ENCODE results near the gene NMNAT3. TPM values are rescaled to one million over a fixed set of nuclear protein-coding genes. Genes with fewer than 3 reads are reported as not detected.
A peak's percentile ranks its signal among the peaks of the same experiment; 100 is the strongest.
"Not testable (repeated sequence)": the region's sequence is repeated elsewhere in the genome, so short reads cannot be mapped to it uniquely, and the experiment has no call there.

Gene NMNAT3
- total RNA-seq, 6 donors from 2014 or later = 3.3 to 8.4 (median 5.5) TPM

GRCh38 chr3:139602003-139602402, 75.8 kb downstream of the NMNAT3 start:
- DNase-seq = no peak
- TF ChIP-seq POLR2A (IDR thresholded peaks at IDR 0.05) (no peak), CTCF (IDR thresholded peaks at IDR 0.05) (no peak), POLR2AphosphoS5 (IDR thresholded peaks at IDR 0.05) (no peak), EP300 (IDR thresholded peaks at IDR 0.05) (no peak)
- no peak overlapping the region for H3K27ac ChIP-seq
- no peaks in the 10 kb centered on the region for H3K27me3 ChIP-seq
- H3K4me3 ChIP-seq = no peak overlapping the region
- H3K36me3 ChIP-seq = no peaks in the 10 kb centered on the region
- no peaks in the 10 kb centered on the region for H3K9me3 ChIP-seq
- no peaks in the 10 kb centered on the region for H3K4me1 ChIP-seq
- no peak for ATAC-seq (ENCODE audit: low FRiP score in 2 of 2)
- 90 to 97% methylated on average over 1 of the region's 1 CpG for WGBS, 2 donors

GRCh38 chr3:139601191-139601961, 76.4 kb downstream of the NMNAT3 start:
- TF ChIP-seq POLR2A (IDR thresholded peaks at IDR 0.05) = no peak
- no peak for TF ChIP-seq POLR2AphosphoS5 (IDR thresholded peaks at IDR 0.05)
- no peak for TF ChIP-seq EP300 (IDR thresholded peaks at IDR 0.05)
- TF ChIP-seq CTCF (IDR thresholded peaks at IDR 0.05) = no peak

GRCh38 chr3:139597947-139598346, 79.8 kb downstream of the NMNAT3 start:
- no peak for DNase-seq
- Histone ChIP-seq H3K9me3 (no peaks in the 10 kb centered on the region), H3K4me1 (no peaks in the 10 kb centered on the region), H3K4me3 (no peak overlapping the region), H3K27ac (no peak overlapping the region), H3K36me3 (no peaks in the 10 kb centered on the region), H3K27me3 (no peaks in the 10 kb centered on the region)
- TF ChIP-seq CTCF (IDR thresholded peaks at IDR 0.05) (no peak), POLR2AphosphoS5 (IDR thresholded peaks at IDR 0.05) (no peak), POLR2A (IDR thresholded peaks at IDR 0.05) (no peak), EP300 (IDR thresholded peaks at IDR 0.05) (no peak)
- 52 to 63% methylated on average over 1 of the region's 1 CpG for WGBS, 2 donors
- ATAC-seq (ENCODE audit: low FRiP score in 2 of 2) = no peak

More at GRCh38 chr3:139601191-139601961, 76.4 kb downstream of the NMNAT3 start:
- no peaks in the 10 kb centered on the region for H3K9me3 ChIP-seq
- DNase-seq (no peak), ATAC-seq (ENCODE audit: low FRiP score in 2 of 2) (no peak)
- no peaks in the 10 kb centered on the region for H3K4me1 ChIP-seq
- H3K36me3 ChIP-seq = no peaks in the 10 kb centered on the region
- 60 to 70% methylated on average over 5 of the region's 5 CpGs for WGBS, 2 donors
- H3K27me3 ChIP-seq = no peaks in the 10 kb centered on the region
- no peak overlapping the region for H3K4me3 ChIP-seq
- H3K27ac ChIP-seq = no peak overlapping the region

- WGBS, 2 donors = 81 to 83% methylated on average over 15 of the region's 22 CpGs
- H3K4me3 ChIP-seq; H3K27ac ChIP-seq; H3K36me3 ChIP-seq; ATAC-seq (ENCODE audit: low FRiP score in 2 of 2); H3K9me3 ChIP-seq; H3K4me1 ChIP-seq; H3K27me3 ChIP-seq: not testable (repeated sequence)
- peak in 1 of 2 donors; percentile 35 for DNase-seq
Observed at GRCh38 chr3:139591186-139591585, 86.6 kb downstream of the NMNAT3 start.

- H3K27ac ChIP-seq = no peak overlapping the region
- no peaks in the 10 kb centered on the region for H3K9me3 ChIP-seq
- DNase-seq (no peak), ATAC-seq (ENCODE audit: low FRiP score in 2 of 2) (no peak)
- 85 to 94% methylated on average over 4 of the region's 4 CpGs for WGBS, 2 donors
- no peaks in the 10 kb centered on the region for H3K36me3 ChIP-seq
- no peaks in the 10 kb centered on the region for H3K27me3 ChIP-seq
- no peaks in the 10 kb centered on the region for H3K4me1 ChIP-seq
- H3K4me3 ChIP-seq = no peak overlapping the region
- TF ChIP-seq CTCF (IDR thresholded peaks at IDR 0.05) (no peak), POLR2AphosphoS5 (IDR thresholded peaks at IDR 0.05) (no peak), POLR2A (IDR thresholded peaks at IDR 0.05) (no peak), EP300 (IDR thresholded peaks at IDR 0.05) (no peak)
Observed at GRCh38 chr3:139588450-139588849, 89.3 kb downstream of the NMNAT3 start.

Data from upper lobe of left lung (tissue), 6 donors.